GM18873 (cell line): ENCODE results near the gene TMEM106C.

Source experiments
- ATAC-seq: cut with Tn5 transposase; IDR thresholded peaks from one replicate; pipeline ENCODE4 v1.9.1; 2021; ENCODE audit warnings: mild to moderate bottlenecking, moderate library complexity, moderate number of reproducible peaks; ENCODE audit not compliant: unreplicated experiment, low FRiP score

Gene TMEM106C, protein sequence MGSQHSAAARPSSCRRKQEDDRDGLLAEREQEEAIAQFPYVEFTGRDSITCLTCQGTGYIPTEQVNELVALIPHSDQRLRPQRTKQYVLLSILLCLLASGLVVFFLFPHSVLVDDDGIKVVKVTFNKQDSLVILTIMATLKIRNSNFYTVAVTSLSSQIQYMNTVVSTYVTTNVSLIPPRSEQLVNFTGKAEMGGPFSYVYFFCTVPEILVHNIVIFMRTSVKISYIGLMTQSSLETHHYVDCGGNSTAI

DNA sequence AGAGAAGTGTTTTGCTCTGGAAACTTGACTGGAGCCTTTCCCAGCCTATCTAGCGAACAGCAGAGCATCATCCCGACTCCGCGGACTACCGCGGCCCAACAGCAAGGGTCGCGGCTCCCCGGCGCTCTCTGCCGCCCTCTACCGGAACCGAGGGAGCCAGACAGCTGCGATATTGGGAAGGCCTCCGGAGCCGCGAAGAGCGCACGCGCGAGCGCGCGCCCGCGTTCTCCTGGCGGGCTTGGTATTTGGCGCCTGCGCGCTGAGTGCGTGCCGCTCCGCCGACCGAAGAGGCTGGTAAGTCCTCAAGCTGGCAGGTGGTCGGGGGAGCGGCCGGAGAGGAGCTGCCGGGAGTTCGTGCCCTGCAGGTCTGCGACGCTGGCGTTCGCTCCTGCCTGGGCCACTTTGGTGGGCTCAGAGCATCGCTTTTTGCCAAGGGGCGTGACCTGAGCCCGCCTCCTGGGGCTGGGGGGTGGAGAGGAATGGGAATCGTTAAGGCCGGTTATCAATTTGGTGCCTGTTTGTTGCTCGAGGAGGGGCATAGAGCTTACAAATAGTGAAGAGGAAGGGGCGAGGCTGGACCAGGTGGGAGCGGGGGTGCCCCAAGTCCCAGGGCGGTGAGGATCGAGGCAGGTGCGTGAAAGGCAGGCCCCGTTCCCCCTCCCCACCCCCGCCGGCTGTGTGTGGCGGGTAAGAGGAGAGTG lies at the start of gene TMEM106C:
TSS of gene TMEM106C (plus strand) at position 257 of the 701 bp plus-strand sequence. CDS start 641 bp downstream, outside the sequence.
- ATAC-seq = peak; percentile 89

DNA sequence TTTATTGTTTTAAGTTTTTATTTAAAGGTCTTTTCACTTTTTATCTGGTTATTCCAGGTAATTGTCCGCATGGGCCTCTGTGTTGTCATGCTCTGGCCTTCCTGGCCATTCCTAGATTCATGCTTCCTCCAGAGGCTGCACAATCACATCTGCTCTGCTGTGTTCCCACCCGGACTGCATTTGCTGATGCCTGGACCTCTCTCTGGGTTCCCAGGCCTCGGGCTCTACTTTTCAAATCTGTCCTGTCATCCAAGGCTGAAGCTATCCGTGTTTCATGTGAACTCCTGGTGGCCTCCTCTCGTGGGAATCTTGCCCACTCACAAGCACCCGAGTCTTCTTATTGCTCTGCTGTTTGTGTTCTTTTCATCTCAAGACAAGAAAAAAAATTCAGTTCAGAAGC lies 42.5 kb upstream of the TMEM106C start:
- no peak for ATAC-seq

DNA sequence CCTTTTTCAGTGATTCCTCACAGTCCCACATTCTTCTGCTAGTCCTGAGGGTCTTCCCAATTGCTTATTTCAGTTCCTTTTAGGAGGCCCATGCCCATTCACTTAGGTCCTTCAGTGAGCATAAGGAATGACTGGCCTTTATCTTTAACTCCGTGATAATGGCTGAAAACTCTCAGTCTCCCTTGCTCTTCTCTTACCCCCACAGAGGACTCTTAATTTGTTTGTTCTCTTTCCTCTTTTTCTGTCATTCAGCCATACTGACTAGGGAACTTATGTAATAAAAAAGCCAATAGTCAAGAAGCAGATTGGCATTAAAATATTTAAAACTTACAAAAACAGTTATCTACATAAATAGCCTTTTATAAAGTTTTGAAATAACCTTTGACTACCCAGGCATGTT lies 41.5 kb upstream of the TMEM106C start:
- no peak for ATAC-seq

DNA sequence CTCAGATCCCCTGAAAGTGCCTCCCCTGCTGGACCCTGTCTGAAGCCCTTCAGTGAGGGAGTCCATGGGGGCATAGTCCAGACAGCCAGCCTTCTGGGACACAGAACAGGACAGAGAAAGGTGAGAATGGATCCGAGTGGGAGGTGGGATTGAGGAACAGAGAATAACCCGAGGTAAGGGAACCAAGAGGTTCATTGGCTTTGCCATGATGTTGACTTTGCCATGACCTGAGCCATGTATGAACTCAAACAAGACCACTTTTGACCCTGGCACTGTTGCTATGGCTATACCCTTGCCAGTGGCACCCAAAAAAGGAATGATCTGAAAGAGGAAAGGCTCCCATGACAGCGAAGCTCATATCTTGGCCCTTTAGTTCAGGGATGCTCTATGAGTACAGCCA lies 36.0 kb upstream of the TMEM106C start:
- ATAC-seq = no peak

DNA sequence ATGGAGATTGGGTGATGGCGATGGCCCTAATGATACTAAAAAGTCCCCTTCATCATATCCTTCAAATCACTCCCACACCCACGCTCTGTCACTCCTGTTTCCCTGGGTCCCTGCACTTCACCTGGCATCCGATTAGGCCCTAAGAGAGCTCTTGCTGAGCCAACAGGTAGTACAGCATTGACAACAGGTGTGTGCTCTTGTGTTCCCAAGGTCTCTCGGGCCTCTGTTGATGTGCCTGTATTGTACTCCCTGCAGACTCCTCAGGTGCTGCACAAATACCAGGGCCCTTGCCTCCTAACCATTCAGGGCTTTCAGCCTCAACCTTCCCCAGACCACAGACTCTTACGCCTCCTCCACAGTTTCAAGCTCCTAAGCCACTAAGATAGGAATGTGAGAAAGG lies 32.8 kb upstream of the TMEM106C start:
- ATAC-seq = no peak

DNA sequence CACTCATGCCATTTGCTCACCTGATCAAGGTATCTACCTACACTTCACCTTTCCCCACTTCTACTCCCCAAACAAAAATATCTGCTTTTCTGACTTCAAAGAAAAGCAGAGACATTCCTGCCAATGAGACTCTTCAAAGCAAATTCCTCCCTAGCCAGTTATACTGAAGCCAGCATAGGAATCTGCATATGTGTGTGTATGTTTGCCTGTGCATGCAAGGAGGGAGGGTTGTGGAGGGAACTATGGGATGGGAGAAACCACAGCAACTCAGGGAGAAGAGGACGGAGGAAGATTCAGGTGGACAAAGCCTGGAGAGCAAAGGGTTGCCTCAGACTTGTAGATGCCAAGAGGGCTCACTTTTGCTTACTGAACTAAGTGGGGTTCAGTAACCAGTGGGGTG lies 32.2 kb upstream of the TMEM106C start:
- ATAC-seq = no peak

DNA sequence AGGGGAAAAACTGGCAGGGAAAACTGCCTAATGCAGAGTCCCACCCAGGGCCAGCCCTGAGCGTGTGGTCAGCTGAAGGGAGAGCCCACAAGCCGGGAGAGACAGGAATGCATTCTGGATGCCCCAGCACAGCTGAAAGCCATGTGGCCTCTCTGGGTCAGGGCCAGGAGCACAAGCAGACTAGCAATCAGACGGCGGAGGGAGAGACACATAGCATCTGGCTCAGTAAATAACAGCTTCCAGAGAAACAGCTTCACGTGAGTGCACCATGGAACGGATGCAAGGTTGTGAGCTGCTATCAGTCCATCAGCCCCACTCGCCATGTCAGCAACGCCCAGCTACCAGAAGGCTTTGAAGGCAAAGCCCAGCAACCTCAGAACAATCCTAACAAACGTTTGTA lies 28.2 kb upstream of the TMEM106C start:
- no peak for ATAC-seq

DNA sequence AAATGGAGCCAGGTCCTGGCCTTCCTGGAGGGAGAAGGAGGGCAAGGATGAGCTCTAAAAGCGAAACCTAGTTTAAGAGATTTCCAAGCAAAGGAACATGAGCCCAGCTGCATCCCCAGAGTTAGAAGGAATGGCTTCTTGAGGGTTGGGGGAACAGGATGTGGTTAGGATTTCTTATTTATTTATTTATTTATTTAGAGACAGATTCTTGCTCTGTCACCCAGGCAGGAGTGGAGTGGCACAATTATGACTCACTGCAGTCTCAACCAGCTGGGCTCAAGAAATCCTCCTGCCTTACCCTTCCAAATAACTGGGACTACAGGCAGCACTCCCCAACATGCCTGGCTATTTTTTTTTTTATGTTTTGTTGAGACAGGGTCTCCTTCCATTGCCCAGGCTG lies 25.3 kb upstream of the TMEM106C start:
- ATAC-seq = no peak

DNA sequence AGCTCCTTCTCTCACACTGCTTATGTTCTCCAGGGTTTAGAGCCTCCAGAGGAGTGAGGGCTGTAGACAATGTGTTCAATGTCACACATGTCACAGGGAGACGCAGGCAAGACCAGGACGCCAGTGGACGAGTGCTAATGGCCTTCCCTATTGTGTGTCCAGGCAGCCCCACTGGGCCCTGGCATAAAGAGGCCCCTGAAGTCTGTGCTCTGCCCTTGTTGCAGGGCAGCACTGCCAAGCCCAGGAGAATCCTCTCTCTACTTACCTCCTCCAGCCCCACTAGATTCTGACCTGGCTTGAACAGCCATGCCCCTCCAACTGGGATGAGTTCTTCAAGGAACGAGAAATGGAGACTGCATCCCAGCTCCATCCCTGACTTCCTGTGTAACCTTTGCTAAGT lies 24.8 kb upstream of the TMEM106C start:
- ATAC-seq = no peak

DNA sequence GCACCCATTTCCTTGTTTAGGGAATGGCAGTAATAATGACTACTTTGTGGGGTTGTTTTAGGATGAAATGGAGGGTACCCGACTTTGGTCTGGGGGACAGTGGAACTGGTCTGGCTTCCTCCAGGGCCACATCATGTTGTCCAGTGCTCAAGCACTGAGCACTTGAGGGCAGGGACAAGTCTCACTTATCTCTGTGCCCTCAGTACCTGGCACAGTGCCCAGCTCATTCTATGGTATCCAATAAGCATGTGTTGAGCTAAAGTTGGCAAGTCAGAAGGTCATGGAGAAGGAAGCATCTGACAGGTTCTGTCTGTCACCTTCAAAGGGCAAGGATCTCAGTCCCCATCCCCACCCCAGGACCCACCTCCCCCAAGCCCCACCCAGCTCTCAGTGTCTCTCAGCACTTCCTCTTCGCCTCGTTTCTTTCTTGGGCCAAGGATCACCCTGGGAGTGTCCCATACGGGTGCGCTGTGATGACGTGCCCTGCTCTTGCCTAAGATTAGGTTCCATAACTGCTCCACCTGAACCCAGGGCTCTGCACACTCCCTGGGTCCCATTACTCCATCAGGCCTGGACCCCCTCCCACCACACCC lies 24.3 kb upstream of the TMEM106C start:
- ATAC-seq = no peak

DNA sequence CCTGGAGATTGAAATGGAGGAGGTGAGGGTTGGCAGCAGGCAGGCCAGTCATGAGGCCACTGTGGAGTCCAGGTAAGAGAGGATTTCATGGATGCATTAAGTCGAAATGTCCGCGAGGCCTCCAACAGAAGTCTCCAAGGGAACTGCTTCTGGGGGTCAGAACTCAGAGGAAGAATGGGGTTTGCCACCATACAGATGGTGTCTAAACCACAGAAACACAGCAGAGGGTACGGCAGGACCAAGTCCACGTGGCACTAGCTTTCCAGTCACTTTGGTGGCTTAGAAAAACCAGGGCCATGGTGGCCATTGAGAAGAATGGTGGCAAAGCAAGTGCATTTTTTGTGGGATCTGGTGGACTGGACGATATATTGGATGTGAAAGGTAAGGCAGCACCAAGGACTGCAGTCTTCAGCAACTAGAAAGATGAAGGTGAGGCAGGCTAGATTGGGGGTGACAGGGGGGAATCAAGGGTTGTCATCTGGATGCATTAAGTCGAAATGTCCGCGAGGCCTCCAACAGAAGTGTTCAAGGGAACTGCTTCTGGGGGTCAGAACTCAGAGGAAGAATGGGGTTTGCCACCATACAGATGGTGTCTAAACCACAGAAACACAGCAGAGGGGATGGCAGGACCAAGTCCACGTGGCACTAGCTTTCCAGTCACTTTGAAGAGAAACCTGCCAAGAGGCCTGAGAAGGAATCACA lies 22.5 kb upstream of the TMEM106C start:
- ATAC-seq = no peak

DNA sequence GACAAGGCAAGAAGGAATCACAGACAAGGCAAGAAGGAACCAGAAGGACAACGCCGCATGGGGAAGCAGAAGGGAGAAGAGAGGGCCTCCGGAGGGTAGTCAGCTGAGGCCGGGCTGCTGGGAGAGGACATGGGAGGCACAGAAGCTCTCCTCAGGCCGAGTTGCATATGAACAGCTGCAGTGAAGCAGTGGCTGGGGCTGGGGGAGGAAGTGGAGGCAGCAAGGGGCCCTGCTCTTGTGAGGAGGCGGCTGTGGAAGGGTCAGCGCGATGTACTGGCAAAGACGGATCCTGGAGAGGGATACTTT lies 22.0 kb upstream of the TMEM106C start:
- ATAC-seq = no peak

DNA sequence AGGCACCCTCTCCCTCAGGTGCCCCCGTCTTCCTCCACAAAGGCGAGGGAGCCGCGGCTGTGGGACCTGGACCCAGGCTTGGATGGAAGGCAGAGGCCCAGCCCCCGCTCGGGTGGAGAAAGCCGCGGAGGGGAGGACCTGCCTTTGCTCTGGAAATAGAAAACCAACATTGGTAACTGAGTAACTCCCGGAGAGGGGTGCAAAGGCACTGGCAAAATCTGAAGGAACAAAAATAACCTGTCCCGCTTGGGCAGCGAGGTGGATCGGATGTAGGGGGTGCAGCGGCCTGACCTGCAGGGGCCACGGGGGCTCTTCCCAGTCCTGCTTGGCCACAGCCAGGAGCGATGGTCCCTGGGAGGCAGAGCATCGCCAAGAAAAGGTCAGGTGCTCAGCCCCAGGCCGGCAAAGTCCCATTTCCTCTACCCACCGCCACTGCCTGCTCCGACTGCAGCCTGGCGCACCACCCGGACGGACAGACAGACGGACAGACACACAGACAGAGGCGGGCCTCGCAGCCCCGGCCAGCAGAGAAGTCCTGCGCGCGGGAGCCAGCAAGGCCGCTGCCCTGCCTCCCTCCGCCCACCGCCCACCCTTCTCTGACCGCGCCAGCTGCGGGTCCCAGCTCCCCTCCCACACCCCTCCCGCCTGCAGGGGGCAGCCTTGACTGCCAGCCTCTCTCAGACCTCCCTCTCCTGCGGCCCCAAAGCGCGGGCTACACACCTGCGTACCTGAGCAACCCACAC lies 21.4 kb upstream of the TMEM106C start:
- ATAC-seq = no peak

DNA sequence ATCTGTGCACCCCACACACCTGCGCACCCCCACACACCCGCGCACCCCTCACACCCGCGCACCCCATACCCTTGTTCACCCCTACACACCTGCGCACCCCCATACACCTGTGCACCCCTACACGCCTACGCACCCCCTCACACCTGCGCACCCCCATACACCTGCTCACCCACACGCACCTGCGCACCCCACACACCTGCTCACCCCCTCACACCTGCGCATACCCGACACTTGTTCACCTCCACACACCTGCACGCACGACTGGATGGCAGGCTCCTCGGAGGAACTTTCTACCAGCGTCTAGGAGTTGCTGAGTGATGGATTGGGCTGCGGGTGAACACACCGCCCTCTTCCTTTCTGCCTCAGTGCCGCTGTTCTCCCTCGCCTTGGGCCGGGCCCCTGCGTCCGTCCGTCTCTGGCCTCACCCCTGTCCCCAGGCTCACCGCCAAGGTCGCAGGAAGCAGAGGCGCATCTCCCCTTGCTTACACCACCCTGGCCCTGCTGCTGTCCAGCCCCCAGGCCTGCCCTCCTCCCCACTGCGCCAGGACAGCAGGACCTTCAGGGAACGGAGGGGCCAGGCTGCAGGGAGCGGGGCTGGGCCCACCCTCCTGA lies 20.7 kb upstream of the TMEM106C start:
- ATAC-seq = no peak

DNA sequence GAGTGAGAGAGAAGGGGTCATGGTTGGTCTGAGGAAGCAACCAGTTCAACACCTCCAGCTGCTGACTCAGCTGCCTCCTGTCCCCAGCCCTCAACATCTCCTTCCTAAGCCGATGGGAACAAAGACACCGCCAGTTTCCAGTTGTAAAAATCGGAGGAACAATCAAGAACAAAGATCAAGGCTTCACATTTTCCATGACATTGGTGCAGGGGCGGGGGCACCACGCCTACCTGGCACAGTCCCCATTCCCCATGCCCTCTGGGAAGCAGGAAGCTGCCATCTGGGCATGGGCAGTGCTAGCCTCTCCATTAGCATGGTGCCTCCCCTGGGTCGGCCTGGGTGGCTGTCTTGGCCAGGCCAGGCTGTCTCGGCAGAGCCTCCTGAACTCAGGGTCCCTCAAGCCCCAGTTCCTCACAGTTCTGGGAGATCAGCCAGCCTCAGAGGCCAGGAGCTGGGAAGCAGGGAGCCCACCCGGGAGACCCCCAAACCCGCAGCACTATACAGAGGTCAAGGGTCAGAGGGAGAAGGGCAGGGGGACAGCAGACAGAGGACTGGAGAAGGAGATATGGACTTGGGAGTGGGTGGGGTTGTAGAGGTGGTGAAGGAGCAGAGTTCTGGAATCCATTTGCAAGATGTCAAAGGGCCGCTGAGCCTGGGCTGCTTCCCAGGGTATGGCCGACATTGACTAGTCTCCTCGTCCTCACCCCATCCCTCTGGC lies 19.6 kb upstream of the TMEM106C start:
- no peak for ATAC-seq

DNA sequence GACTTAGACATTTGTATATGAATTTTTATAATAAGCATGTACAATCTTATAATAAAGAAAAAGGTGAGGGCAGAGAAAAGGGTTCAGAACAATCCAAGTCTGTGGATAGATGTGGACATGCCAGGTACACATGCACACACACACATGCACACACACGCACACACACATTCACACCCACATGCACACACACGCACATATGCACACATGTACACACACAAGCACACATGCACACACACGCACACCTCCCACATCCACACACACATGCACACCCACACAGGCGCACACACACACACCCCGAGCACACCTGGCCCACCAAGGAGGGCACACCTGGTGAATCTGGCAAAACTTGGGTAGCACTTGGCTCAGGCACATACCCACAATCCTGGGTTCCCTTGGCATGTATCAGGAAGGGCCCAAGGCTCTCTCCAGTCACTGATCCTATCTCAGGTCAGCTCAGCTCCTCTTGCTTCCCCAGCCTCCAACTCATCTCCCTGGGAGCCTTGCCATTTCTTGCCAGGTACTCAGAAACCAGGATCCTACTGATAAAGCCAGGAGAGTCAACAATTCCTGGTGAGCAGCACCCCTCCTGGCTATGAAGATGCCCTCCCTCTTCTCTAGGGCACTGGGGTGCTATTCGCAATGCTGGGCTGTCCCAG lies 18.6 kb upstream of the TMEM106C start:
- no peak for ATAC-seq

DNA sequence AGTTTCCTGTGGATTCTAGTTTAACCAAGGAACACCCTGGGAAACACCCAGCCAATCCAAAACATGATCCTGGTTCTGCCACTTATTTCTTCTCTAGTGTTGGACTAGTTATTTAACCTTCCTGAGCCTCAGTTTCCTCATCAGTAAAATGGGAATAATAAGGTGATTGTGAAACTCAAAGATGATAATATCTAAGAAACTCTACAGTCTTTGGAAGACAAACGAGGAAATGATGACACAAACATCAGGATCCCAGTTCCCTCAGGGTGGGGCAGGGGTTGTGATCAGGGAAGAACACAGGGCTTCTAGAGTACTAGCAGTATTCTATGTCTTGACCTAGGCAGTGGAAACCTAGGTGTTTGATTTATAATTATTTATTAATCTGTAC lies 18.1 kb upstream of the TMEM106C start:
- no peak for ATAC-seq

DNA sequence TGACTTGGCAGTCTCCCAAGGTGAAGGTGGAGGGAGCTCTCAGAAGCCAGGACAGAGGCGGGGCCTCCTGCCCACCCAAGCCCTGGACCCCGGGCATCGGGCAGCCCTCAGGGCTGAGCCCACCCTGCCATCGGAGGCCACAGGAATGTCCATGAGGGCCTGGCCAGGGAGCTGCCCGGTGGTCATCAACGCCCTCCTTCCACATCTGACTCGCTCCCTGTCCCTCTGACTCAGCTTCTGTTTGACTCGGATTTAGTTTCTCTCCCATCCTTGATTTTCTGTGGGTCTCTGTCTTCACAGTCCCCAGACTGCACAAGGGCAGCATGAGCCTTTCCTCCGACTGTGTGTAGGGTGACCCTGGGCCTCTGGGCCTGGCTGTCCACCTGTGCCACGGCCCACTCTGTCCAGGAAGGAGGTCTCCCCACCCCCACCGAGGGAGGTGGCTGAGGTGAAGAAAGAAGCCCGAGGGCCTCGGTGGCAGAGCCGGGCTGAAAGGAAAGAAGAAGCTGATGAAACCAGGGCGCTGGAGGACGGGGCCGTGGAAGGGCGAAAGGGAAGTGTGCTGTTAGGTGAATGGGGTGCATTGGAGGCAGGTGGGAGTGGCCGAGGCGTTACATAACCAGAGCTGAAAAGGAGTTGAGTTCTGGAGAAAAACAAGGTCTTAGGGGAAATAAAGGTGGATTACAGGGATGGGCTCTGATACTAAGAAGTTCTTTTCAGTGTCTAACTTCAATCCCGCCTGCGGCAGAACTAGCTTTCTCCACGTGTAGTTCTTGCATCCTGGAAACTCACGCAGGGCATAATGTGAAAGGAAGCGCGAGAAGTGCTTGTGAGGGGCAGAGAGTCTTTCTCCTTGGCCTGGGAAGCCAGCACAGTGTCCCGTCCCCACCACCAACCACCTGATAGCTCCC lies 16.7 kb upstream of the TMEM106C start:
- no peak for ATAC-seq
